ENCODE results near the gene ZNF664.

Gene ZNF664

DNA sequence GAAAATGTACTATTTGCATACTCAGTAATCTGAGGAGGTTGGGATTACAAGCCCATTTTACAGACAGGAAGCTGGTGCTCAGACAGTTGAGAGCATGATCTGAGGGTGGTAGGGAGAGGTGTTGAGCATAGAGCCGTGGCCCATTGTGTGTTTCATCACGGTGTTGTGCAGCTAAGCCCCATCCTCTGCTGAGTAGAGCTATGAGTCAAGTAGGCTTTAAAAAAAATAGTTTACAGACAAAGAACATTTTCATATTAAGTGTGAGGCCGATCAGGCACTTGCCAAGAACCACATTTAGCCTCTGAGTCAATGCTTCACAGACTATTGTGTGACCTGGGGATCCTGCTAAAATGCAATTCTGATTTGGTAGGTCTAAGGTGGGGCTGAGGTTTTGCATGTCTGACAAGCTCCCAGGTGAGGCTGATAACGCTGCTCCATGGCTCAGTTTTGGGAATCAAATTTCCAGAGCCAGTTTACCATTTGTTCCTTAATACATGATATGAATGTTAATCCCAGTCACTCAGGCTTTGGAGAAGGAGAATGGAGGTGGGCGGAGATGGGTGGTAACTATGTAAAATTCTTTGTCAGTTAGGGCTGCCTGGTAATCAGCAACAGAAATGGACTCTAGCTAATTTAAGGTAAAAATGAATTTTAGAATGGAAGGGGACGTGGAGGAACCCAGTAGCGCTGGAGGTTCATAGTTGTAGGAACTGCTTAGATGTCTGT is 22.2 kb downstream of the ZNF664 start:
- Histone ChIP-seq H3K27ac (ENCODE audit: low read length) (no peak overlapping the region), H3K27me3 (ENCODE audit: low read depth, low read length) (no peaks in the 10 kb centered on the region), H3K4me3 (ENCODE audit: low read depth in 1 of 2, low read length in 2 of 2) (no peak overlapping the region), H3K4me1 (ENCODE audit: control insufficient read depth in 1 of 2, insufficient read depth in 2 of 2, low read length in 2 of 2) (peaks cover 0 to 8% of the 10 kb centered on the region in 2 donors), H3K36me3 (ENCODE audit: control insufficient read depth in 1 of 2, insufficient read depth in 2 of 2, low read length in 2 of 2) (peaks cover 22 to 29% of the 10 kb centered on the region in 2 donors), H3K9me3 (ENCODE audit: control insufficient read depth in 1 of 2, low read length in 2 of 2) (no peaks in the 10 kb centered on the region)

DNA sequence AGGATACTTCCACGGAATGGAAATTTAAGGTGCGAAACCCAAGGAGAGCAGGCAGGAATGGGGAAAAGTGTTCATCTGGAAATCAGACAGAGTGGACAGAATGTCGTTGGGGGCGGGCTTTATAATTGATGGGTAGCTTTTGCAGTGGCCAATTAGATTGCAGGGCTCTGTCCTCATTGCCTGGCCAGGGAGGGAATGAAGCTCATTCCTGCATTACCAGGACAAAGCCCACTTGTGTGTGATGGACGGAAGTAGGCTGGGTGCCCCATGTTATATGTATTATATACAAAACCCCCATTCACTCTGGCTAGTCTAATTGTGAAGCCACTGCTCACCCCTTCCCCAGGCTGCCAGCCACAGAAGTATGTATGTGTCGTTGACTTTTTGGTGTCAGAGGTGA is 23.6 kb downstream of the ZNF664 start:
- H3K4me3 ChIP-seq (ENCODE audit: low read depth in 1 of 2, low read length in 2 of 2): no peak overlapping the region
- no peaks in the 10 kb centered on the region for H3K27me3 ChIP-seq (ENCODE audit: low read depth, low read length)
- H3K9me3 ChIP-seq (ENCODE audit: control insufficient read depth in 1 of 2, low read length in 2 of 2): no peaks in the 10 kb centered on the region
- H3K36me3 ChIP-seq (ENCODE audit: control insufficient read depth in 1 of 2, insufficient read depth in 2 of 2, low read length in 2 of 2): peaks cover 19 to 25% of the 10 kb centered on the region in 2 donors
- H3K4me1 ChIP-seq (ENCODE audit: control insufficient read depth in 1 of 2, insufficient read depth in 2 of 2, low read length in 2 of 2): peaks cover 0 to 8% of the 10 kb centered on the region in 2 donors
- no peak overlapping the region for H3K27ac ChIP-seq (ENCODE audit: low read length)

DNA sequence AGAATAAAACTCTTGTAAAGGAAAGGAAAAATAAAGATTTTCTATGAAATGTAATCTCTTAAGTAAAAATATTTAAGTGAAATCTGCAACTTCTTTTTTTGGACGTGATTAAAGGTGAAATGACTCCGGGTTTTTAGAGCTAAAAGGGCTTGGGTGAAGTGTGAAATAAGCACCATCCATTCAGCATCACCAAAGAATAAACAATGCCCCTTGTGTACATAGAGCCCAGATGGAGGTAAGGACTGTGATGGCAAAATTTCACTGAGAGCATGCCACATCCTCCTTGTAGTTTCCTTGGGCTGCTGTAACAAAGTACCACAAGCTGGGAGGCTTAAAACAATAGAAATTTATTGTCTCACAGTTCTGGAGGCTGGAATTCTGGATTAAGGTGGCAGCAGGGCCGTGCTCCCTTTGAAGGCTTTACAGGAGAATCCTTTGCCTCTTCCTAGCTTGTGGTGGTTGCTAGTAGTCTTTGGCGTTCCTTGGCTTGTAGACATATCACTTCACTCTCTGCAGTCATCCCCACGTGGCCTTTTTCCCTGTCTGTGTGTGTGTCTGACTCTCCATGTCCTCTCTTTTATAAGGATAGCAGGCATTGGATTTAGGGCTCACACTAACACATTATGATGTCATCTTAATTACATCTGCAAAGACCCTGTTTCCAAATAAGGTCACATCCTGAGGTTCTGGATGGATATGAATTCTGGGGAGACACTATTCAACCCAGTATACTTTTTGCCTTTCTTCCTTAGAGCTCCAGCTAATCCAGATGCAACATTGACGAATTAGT is 24.2 kb downstream of the ZNF664 start:
- H3K9me3 ChIP-seq (ENCODE audit: control insufficient read depth in 1 of 2, low read length in 2 of 2): no peaks in the 10 kb centered on the region
- no peak overlapping the region for H3K27ac ChIP-seq (ENCODE audit: low read length)
- no peak overlapping the region for H3K4me3 ChIP-seq (ENCODE audit: low read depth in 1 of 2, low read length in 2 of 2)
- peaks cover 14 to 27% of the 10 kb centered on the region in 2 donors for H3K36me3 ChIP-seq (ENCODE audit: control insufficient read depth in 1 of 2, insufficient read depth in 2 of 2, low read length in 2 of 2)
- H3K4me1 ChIP-seq (ENCODE audit: control insufficient read depth in 1 of 2, insufficient read depth in 2 of 2, low read length in 2 of 2): peaks cover 0 to 8% of the 10 kb centered on the region in 2 donors
- H3K27me3 ChIP-seq (ENCODE audit: low read depth, low read length): no peaks in the 10 kb centered on the region

DNA sequence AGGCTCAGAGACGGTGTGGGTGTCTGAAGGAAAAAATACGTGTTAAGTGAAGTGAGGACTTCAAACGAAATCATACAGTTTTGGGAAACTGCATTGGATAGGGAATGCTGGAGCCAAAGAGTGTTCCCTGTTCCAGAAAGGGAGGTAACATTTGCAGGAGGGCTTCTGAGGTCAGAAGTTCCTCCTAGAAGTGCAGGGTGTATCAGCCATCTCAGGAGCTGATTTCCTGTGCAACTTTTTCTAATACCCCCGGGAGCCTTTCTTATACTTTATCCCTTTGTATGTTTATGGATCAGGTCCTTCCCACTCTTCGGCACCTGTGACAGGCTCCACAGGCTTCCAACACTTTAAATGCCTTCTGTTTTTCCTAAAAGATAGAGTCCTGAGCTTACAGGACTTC is 24.9 kb downstream of the ZNF664 start:
- H3K9me3 ChIP-seq (ENCODE audit: control insufficient read depth in 1 of 2, low read length in 2 of 2): no peaks in the 10 kb centered on the region
- H3K36me3 ChIP-seq (ENCODE audit: control insufficient read depth in 1 of 2, insufficient read depth in 2 of 2, low read length in 2 of 2): peaks cover 7 to 29% of the 10 kb centered on the region in 2 donors
- H3K27me3 ChIP-seq (ENCODE audit: low read depth, low read length): no peaks in the 10 kb centered on the region
- no peak overlapping the region for H3K27ac ChIP-seq (ENCODE audit: low read length)
- H3K4me1 ChIP-seq (ENCODE audit: control insufficient read depth in 1 of 2, insufficient read depth in 2 of 2, low read length in 2 of 2): peaks cover 0 to 8% of the 10 kb centered on the region in 2 donors
- H3K4me3 ChIP-seq (ENCODE audit: low read depth in 1 of 2, low read length in 2 of 2): no peak overlapping the region

DNA sequence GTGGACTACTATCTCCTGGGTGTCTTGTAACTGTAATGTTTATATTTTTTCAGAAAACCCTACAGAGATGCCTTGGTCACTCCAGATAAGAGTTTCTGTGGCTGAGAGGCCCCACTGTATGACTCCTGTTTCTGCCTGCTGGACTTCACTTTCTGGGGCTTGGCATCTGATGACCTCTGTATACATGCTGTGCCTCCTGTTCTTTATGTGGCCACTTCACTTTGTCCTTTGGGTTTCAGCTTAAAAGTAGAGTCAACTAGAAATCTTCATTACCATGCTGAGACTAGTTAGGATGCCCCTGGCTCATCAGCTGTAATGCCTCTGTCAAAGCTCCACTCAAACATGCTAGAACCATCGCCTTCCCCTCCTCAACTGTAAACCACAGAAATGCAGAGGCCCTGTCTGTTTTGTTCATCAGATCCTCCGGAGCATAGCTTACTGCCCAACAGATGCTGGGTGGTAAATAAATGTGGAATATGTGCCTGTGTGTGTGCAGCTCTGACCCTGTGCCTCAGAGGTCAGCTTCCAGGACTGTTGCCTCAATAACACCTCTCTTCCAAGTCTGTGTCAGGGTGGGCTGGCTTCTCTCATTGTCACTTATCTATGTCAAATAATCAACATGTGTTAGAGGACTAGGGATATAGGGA is 25.5 kb downstream of the ZNF664 start:
- Histone ChIP-seq H3K36me3 (ENCODE audit: control insufficient read depth in 1 of 2, insufficient read depth in 2 of 2, low read length in 2 of 2) (peaks cover 5 to 25% of the 10 kb centered on the region in 2 donors), H3K4me3 (ENCODE audit: low read depth in 1 of 2, low read length in 2 of 2) (no peak overlapping the region), H3K27ac (ENCODE audit: low read length) (no peak overlapping the region)

DNA sequence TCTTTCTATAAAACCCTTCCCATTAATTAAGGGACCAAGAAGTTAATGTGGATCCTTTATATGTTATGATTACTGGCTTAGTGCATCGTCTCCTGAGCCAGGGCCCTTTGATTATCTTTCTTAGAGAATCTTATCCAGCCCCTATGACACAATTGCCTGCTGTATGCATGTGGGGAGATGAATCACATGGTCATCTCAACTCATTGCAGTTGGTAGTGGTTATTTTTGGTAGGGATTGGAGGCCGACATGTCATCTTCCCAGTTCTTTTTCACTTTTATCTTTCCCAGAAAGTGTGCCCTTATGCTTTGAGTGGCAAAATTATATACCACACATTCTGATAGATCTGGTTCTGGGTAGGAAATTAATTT is 26.0 kb downstream of the ZNF664 start:
- H3K27ac ChIP-seq (ENCODE audit: low read length): no peak overlapping the region
- H3K36me3 ChIP-seq (ENCODE audit: control insufficient read depth in 1 of 2, insufficient read depth in 2 of 2, low read length in 2 of 2): peaks cover 6 to 25% of the 10 kb centered on the region in 2 donors
- no peaks in the 10 kb centered on the region for H3K27me3 ChIP-seq (ENCODE audit: low read depth, low read length)
- peaks cover 0 to 8% of the 10 kb centered on the region in 2 donors for H3K4me1 ChIP-seq (ENCODE audit: control insufficient read depth in 1 of 2, insufficient read depth in 2 of 2, low read length in 2 of 2)
- no peaks in the 10 kb centered on the region for H3K9me3 ChIP-seq (ENCODE audit: control insufficient read depth in 1 of 2, low read length in 2 of 2)
- no peak overlapping the region for H3K4me3 ChIP-seq (ENCODE audit: low read depth in 1 of 2, low read length in 2 of 2)

More for the DNA sequence above, 25.5 kb downstream of the ZNF664 start:
- Histone ChIP-seq H3K4me1 (ENCODE audit: control insufficient read depth in 1 of 2, insufficient read depth in 2 of 2, low read length in 2 of 2) (peaks cover 0 to 8% of the 10 kb centered on the region in 2 donors), H3K9me3 (ENCODE audit: control insufficient read depth in 1 of 2, low read length in 2 of 2) (no peaks in the 10 kb centered on the region), H3K27me3 (ENCODE audit: low read depth, low read length) (no peaks in the 10 kb centered on the region)

DNA sequence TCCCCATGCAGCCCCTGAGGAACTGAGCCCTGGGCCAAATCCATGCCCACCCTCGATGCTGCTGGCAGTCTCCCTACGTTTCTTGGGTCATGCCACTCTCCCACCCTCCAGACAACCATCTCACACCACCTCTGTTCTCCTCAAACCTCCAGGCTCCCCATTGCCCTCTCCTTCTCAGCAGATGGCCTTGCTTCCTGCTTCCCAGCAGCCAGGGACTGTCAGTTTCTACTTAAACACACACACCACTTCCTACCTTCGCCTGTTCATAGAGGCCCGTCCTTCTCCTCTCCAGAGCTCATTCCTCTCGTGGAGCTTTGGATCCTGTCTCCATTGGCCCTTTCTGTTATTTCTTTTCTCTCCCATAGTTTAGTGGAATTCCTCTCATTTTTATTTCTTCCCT is 27.1 kb downstream of the ZNF664 start:
- no peaks in the 10 kb centered on the region for H3K9me3 ChIP-seq (ENCODE audit: control insufficient read depth in 1 of 2, low read length in 2 of 2)
- peaks cover 0 to 8% of the 10 kb centered on the region in 2 donors for H3K4me1 ChIP-seq (ENCODE audit: control insufficient read depth in 1 of 2, insufficient read depth in 2 of 2, low read length in 2 of 2)
- no peak overlapping the region for H3K4me3 ChIP-seq (ENCODE audit: low read depth in 1 of 2, low read length in 2 of 2)
- H3K27ac ChIP-seq (ENCODE audit: low read length): no peak overlapping the region
- H3K27me3 ChIP-seq (ENCODE audit: low read depth, low read length): no peaks in the 10 kb centered on the region
- peaks cover 12 to 25% of the 10 kb centered on the region in 2 donors for H3K36me3 ChIP-seq (ENCODE audit: control insufficient read depth in 1 of 2, insufficient read depth in 2 of 2, low read length in 2 of 2)

DNA sequence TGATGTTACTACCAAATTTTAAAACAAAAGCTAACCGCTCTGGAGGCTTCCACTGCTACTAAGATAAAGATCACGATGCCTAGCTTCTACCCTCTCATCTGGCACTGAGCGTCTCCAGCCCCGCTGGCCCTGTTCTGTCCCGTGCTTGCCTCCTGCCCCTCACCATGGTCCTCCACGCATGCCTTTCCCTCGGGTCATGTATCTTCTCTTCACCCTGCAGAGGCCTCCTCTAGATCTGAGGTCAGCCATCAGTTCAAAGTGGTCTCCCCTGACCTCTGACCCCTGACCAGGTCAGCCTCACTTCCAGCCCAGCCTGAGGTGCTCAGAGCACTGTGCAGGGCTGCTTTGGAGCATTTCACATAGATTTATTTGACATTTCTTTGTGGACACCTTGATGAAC is 28.3 kb downstream of the ZNF664 start:
- Histone ChIP-seq H3K4me1 (ENCODE audit: control insufficient read depth in 1 of 2, insufficient read depth in 2 of 2, low read length in 2 of 2) (no peaks in the 10 kb centered on the region), H3K4me3 (ENCODE audit: low read depth in 1 of 2, low read length in 2 of 2) (no peak overlapping the region), H3K9me3 (ENCODE audit: control insufficient read depth in 1 of 2, low read length in 2 of 2) (no peaks in the 10 kb centered on the region), H3K27me3 (ENCODE audit: low read depth, low read length) (no peaks in the 10 kb centered on the region), H3K27ac (ENCODE audit: low read length) (no peak overlapping the region), H3K36me3 (ENCODE audit: control insufficient read depth in 1 of 2, insufficient read depth in 2 of 2, low read length in 2 of 2) (peaks cover 12 to 31% of the 10 kb centered on the region in 2 donors)

DNA sequence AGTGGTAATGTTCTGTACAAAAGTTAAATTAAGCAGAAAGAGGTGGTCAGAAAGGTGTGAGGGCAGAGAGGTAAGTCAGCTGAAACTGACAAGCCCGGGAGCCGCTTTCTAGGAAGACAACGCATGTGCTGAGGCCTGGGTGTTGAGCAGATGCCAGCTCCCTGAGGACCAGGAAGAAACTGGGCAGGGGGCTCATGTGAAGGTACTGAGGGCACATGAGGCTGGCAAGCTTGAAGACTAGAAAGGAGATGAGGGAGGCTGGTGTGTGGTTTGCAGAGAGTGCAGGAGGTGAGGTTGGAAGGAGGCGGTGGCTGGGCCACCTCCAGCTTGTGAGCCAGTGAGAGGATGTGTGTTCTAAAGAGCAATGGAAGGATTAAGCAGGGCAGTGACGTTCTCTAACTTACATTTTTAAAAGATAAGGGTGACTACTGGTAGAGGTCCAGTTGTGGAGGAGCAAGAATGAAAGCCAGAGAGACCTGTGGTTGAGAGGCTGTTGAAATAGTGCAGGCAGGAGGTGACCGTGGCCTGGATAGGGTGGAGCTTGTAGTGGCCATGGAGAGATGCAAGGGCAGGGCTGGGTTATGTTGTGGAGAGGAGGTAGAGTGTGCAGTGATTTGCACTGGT is 29.1 kb downstream of the ZNF664 start:
- peaks cover 14 to 31% of the 10 kb centered on the region in 2 donors for H3K36me3 ChIP-seq (ENCODE audit: control insufficient read depth in 1 of 2, insufficient read depth in 2 of 2, low read length in 2 of 2)
- no peaks in the 10 kb centered on the region for H3K27me3 ChIP-seq (ENCODE audit: low read depth, low read length)
- no peaks in the 10 kb centered on the region for H3K4me1 ChIP-seq (ENCODE audit: control insufficient read depth in 1 of 2, insufficient read depth in 2 of 2, low read length in 2 of 2)

DNA sequence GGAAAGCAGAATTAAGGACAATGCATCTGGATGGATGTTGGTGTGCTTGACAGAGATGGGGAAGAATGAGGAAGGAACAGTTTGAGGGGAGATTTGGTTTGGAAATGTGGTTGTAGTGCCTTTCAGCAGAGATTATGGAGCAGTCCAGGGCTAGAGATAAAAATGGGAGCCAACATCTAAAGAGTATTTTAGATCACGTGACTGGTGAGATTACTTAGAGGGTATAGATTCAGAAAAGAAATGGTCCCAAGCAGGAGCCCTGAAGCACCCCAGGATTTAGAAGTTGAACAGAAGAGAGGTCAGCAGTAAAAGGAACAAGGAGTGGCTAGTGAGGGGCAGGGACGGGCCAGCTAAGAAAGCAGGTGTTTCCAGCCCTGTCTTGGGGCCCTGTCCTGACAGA is 29.6 kb downstream of the ZNF664 start:
- Histone ChIP-seq H3K4me3 (ENCODE audit: low read depth in 1 of 2, low read length in 2 of 2) (no peak overlapping the region), H3K27ac (ENCODE audit: low read length) (no peak overlapping the region), H3K9me3 (ENCODE audit: control insufficient read depth in 1 of 2, low read length in 2 of 2) (no peaks in the 10 kb centered on the region), H3K27me3 (ENCODE audit: low read depth, low read length) (no peaks in the 10 kb centered on the region), H3K36me3 (ENCODE audit: control insufficient read depth in 1 of 2, insufficient read depth in 2 of 2, low read length in 2 of 2) (peaks cover 16 to 31% of the 10 kb centered on the region in 2 donors), H3K4me1 (ENCODE audit: control insufficient read depth in 1 of 2, insufficient read depth in 2 of 2, low read length in 2 of 2) (no peaks in the 10 kb centered on the region)

More for the DNA sequence above, 29.1 kb downstream of the ZNF664 start:
- no peaks in the 10 kb centered on the region for H3K9me3 ChIP-seq (ENCODE audit: control insufficient read depth in 1 of 2, low read length in 2 of 2)
- no peak overlapping the region for H3K27ac ChIP-seq (ENCODE audit: low read length)
- H3K4me3 ChIP-seq (ENCODE audit: low read depth in 1 of 2, low read length in 2 of 2): no peak overlapping the region
